WI38 (cell line): Measurements from ENCODE around the gene MEIOB.

ENCODE experiments used
- H3K4me3 ChIP-seq: 2 replicates; pipeline ENCODE4 v1.5.1; 2011; ENCODE audit warnings: low read depth, mild to moderate bottlenecking, control low read depth, low read length
- CTCF ChIP-seq: IDR thresholded peaks from 2 replicates; pipeline ENCODE4 v1.5.1; 2012; ENCODE audit warnings: low read depth, mild to moderate bottlenecking, control low read depth, low read length

Gene MEIOB

GRCh38 chr16:1857433-1858097 lies 14.4 kb downstream of the MEIOB start:
- no peak overlapping the region for H3K4me3 ChIP-seq
- no peak for TF ChIP-seq CTCF

GRCh38 chr16:1851793-1852192 lies 20.2 kb downstream of the MEIOB start:
- H3K4me3 ChIP-seq: no peak overlapping the region
- no peak for TF ChIP-seq CTCF

- no peak overlapping the region for H3K4me3 ChIP-seq
- no peak for TF ChIP-seq CTCF
Observed at GRCh38 chr16:1850981-1851380, 21.0 kb downstream of the MEIOB start.

- no peak for TF ChIP-seq CTCF
Observed at GRCh38 chr16:1846416-1846815, 25.5 kb downstream of the MEIOB start.

GRCh38 chr16:1845985-1846384 lies 26.0 kb downstream of the MEIOB start:
- no peak for TF ChIP-seq CTCF
- no peak overlapping the region for H3K4me3 ChIP-seq

More at GRCh38 chr16:1846416-1846815, 25.5 kb downstream of the MEIOB start:
- H3K4me3 ChIP-seq: no peak overlapping the region

- H3K4me3 ChIP-seq: no peak overlapping the region
Observed at GRCh38 chr16:1839554-1839953, 32.4 kb downstream of the MEIOB start.

More at GRCh38 chr16:1839554-1839953, 32.4 kb downstream of the MEIOB start:
- TF ChIP-seq CTCF: no peak
